ENCODE results near the gene BUD31. TPM values are rescaled to one million over a fixed set of nuclear protein-coding genes. Genes with fewer than 3 reads are reported as not detected.
"Not testable (repeated sequence)": the region's sequence is repeated elsewhere in the genome, so short reads cannot be mapped to it uniquely, and the experiment has no call there.

The BUD31 gene
- total and polyA plus RNA-seq, 4 donors, result 88.5 to 185 (median 115) TPM

GRCh38 chr7:99410635-99411034 lies 1.9 kb downstream of the BUD31 start:
- H3K27me3 ChIP-seq (ENCODE audit: control insufficient read depth in 3 of 3, insufficient read depth in 3 of 3, low read length in 2 of 3), result no peaks in the 10 kb centered on the region
- H3K27ac ChIP-seq (ENCODE audit: low read depth in 1 of 2, low read length in 1 of 2), result no peak overlapping the region
- peaks cover 14 to 31% (median 27%) of the 10 kb centered on the region in 4 donors for H3K36me3 ChIP-seq (ENCODE audit: control insufficient read depth in 4 of 4, insufficient read depth in 4 of 4, low read length in 4 of 4)
- H3K9ac ChIP-seq (ENCODE audit: insufficient read depth in 1 of 2, low read length in 2 of 2), result no peak overlapping the region
- DNase-seq (no peak), ATAC-seq (ENCODE audit: insufficient read depth, low FRiP score) (no peak)
- peaks cover 0 to 23% (median 12%) of the 10 kb centered on the region in 5 donors for H3K4me1 ChIP-seq (ENCODE audit: control insufficient read depth in 5 of 5, insufficient read depth in 5 of 5, low read length in 5 of 5)
- H3K4me3 ChIP-seq, result no peak overlapping the region
- no peak for TF ChIP-seq CTCF (IDR thresholded peaks at IDR 0.05; ENCODE audit: control extremely low read depth, extremely low read depth)
- no peaks in the 10 kb centered on the region for H3K9me3 ChIP-seq (ENCODE audit: control insufficient read depth in 4 of 4, insufficient read depth in 3 of 4, low read length in 3 of 4)
- WGBS, 2 donors, result 94 to 96% methylated on average over 2 of the region's 2 CpGs

GRCh38 chr7:99415513-99416127 lies 6.9 kb downstream of the BUD31 start:
- H3K27ac ChIP-seq (ENCODE audit: low read depth in 1 of 2, low read length in 1 of 2); H3K9ac ChIP-seq (ENCODE audit: insufficient read depth in 1 of 2, low read length in 2 of 2); H3K4me3 ChIP-seq; ATAC-seq (ENCODE audit: insufficient read depth, low FRiP score); H3K27me3 ChIP-seq (ENCODE audit: control insufficient read depth in 3 of 3, insufficient read depth in 3 of 3, low read length in 2 of 3); H3K9me3 ChIP-seq (ENCODE audit: control insufficient read depth in 4 of 4, insufficient read depth in 3 of 4, low read length in 3 of 4); H3K4me1 ChIP-seq (ENCODE audit: control insufficient read depth in 5 of 5, insufficient read depth in 5 of 5, low read length in 5 of 5): not testable (repeated sequence)
- 70 to 88% methylated on average over 17 of the region's 17 CpGs for WGBS, 2 donors
- peak; percentile 29 to 40 (median 39) for DNase-seq
- peaks cover 40 to 64% (median 42%) of the 10 kb centered on the region in 4 donors for H3K36me3 ChIP-seq (ENCODE audit: control insufficient read depth in 4 of 4, insufficient read depth in 4 of 4, low read length in 4 of 4)

- H3K36me3 ChIP-seq (ENCODE audit: control insufficient read depth in 4 of 4, insufficient read depth in 4 of 4, low read length in 4 of 4), result peaks cover 29 to 56% (median 35%) of the 10 kb centered on the region in 4 donors
- no peak overlapping the region for H3K9ac ChIP-seq (ENCODE audit: insufficient read depth in 1 of 2, low read length in 2 of 2)
- DNase-seq (no peak), ATAC-seq (ENCODE audit: insufficient read depth, low FRiP score) (no peak)
- no peak for TF ChIP-seq CTCF (IDR thresholded peaks at IDR 0.05; ENCODE audit: control extremely low read depth, extremely low read depth)
- H3K9me3 ChIP-seq (ENCODE audit: control insufficient read depth in 4 of 4, insufficient read depth in 3 of 4, low read length in 3 of 4), result no peaks in the 10 kb centered on the region
- 95 to 96% methylated on average over 9 of the region's 9 CpGs for WGBS, 2 donors
- H3K27me3 ChIP-seq (ENCODE audit: control insufficient read depth in 3 of 3, insufficient read depth in 3 of 3, low read length in 2 of 3), result no peaks in the 10 kb centered on the region
- H3K4me3 ChIP-seq, result no peak overlapping the region
- H3K27ac ChIP-seq (ENCODE audit: low read depth in 1 of 2, low read length in 1 of 2), result no peak overlapping the region
- H3K4me1 ChIP-seq (ENCODE audit: control insufficient read depth in 5 of 5, insufficient read depth in 5 of 5, low read length in 5 of 5), result no peaks in the 10 kb centered on the region
Observed at GRCh38 chr7:99418260-99418659, 9.5 kb downstream of the BUD31 start.

GRCh38 chr7:99419323-99420021 lies 10.7 kb downstream of the BUD31 start:
- no peak for DNase-seq

More at GRCh38 chr7:99419323-99420021, 10.7 kb downstream of the BUD31 start:
- H3K27ac ChIP-seq (ENCODE audit: low read depth in 1 of 2, low read length in 1 of 2), result no peak overlapping the region
- H3K9me3 ChIP-seq (ENCODE audit: control insufficient read depth in 4 of 4, insufficient read depth in 3 of 4, low read length in 3 of 4), result no peaks in the 10 kb centered on the region
- no peak for TF ChIP-seq CTCF (IDR thresholded peaks at IDR 0.05; ENCODE audit: control extremely low read depth, extremely low read depth)
- ATAC-seq (ENCODE audit: insufficient read depth, low FRiP score), result no peak
- H3K36me3 ChIP-seq (ENCODE audit: control insufficient read depth in 4 of 4, insufficient read depth in 4 of 4, low read length in 4 of 4), result peaks cover 22 to 63% (median 39%) of the 10 kb centered on the region in 4 donors
- H3K27me3 ChIP-seq (ENCODE audit: control insufficient read depth in 3 of 3, insufficient read depth in 3 of 3, low read length in 2 of 3), result no peaks in the 10 kb centered on the region
- H3K4me1 ChIP-seq (ENCODE audit: control insufficient read depth in 5 of 5, insufficient read depth in 5 of 5, low read length in 5 of 5), result no peaks in the 10 kb centered on the region
- 93 to 94% methylated on average over 29 of the region's 29 CpGs for WGBS, 2 donors
- H3K4me3 ChIP-seq, result no peak overlapping the region
- no peak overlapping the region for H3K9ac ChIP-seq (ENCODE audit: insufficient read depth in 1 of 2, low read length in 2 of 2)
